Testis (tissue), 3 donors: Measurements from ENCODE around the gene STAP2. TPM values are rescaled to one million over a fixed set of nuclear protein-coding genes. Genes with fewer than 3 reads are reported as not detected.

Experiments
- DNase-seq: peaks from one replicate; pipeline ENCODE4 v3.0.0-alpha.2; 2019
- H3K27ac ChIP-seq, 2 donors: fragments of 200-600 bp; sonication (generic); one replicate each; pipeline ENCODE4 v1.5.1; 2019
- H3K27me3 ChIP-seq: fragments of 200-600 bp; sonication (generic); one replicate; pipeline ENCODE4 v1.5.1; 2019
- H3K36me3 ChIP-seq: fragments of 200-600 bp; sonication (generic); one replicate; pipeline ENCODE4 v1.5.1; 2017; ENCODE audit warnings: low read depth; ENCODE audit errors: missing control alignments
- H3K4me1 ChIP-seq: fragments of 200-600 bp; sonication (generic); one replicate; pipeline ENCODE4 v1.5.1; 2019
- H3K4me3 ChIP-seq, 2 donors: fragments of 200-600 bp; sonication (generic); one replicate each; pipeline ENCODE4 v1.5.1; 2017 to 2019
- H3K9me3 ChIP-seq: fragments of 200-600 bp; sonication (generic); one replicate; pipeline ENCODE4 v1.5.1; 2017
- CTCF ChIP-seq, 3 experiments: fragments of 450-650 bp in 2 of 3; fragments of 200-600 bp in 1 of 3; sonication (generic) in 1 of 3; IDR thresholded peaks; one replicate each; pipeline ENCODE4 v1.5.1; 2016 to 2019; ENCODE audit warnings: antibody characterized with exemption in 3 of 3, mild to moderate bottlenecking in 2 of 3, moderate library complexity in 1 of 3
- POLR2A ChIP-seq: fragments of 450-650 bp; IDR thresholded peaks from one replicate; pipeline ENCODE4 v1.6.1; 2017; ENCODE audit warnings: antibody characterized with exemption, mild to moderate bottlenecking, moderate library complexity
- WGBS, 2 donors: methylation state at CpG; one replicate each; pipeline ENCODE4 v1.1.5; 2018; 5-methylcytosine and 5-hydroxymethylcytosine counted together
- intact Hi-C: fragments of 100-400 bp; cut with DNase I; formaldehyde crosslinking; loops from one replicate; pipeline ENCODE4 v1.15.1; 2023; ENCODE audit warnings: low total_unique reads
- polyA plus RNA-seq: library from polyadenylated mRNA; stranded (reverse); fragments of 350-450 nt; fragmentation: Illumina TruSeq; extraction: RNeasy Lipid Tissue Mini Kit (QIAGEN cat#74804); gene quantifications from one replicate; pipeline ENCODE4 v1.2.3, GENCODE V29; 2014; ENCODE audit warnings: low read depth, low replicate concordance; ENCODE audit not compliant: insufficient read depth
- total RNA-seq, 2 donors: library from RNA; depleted of rRNA; stranded (reverse); fragments of >200 nt; gene quantifications; one replicate each; pipeline ENCODE4 v1.2.3, GENCODE V29; 2016

STAP2 gene
- total and polyA plus RNA-seq, 3 donors from 2014 or later = 5.3 to 6.4 (median 6.2) TPM

- H3K9me3 ChIP-seq = no peaks in the 10 kb centered on the region
- peaks cover 77% of the 10 kb centered on the region for H3K4me1 ChIP-seq
- TF ChIP-seq POLR2A = no peak
- H3K27me3 ChIP-seq = no peaks in the 10 kb centered on the region
- H3K4me3 ChIP-seq = no peak overlapping the region
- H3K27ac ChIP-seq = peak overlapping the region; percentile 9 to 73
- intact Hi-C loops = no loop called here
- 73 to 79% methylated on average over 3 to 8 of the region's 8 CpGs for WGBS, 2 donors
- H3K36me3 ChIP-seq = no peaks in the 10 kb centered on the region
- no peak for DNase-seq
Observed at GRCh38 chr19:4373013-4373367, 34.4 kb upstream of the STAP2 start.

DNA sequence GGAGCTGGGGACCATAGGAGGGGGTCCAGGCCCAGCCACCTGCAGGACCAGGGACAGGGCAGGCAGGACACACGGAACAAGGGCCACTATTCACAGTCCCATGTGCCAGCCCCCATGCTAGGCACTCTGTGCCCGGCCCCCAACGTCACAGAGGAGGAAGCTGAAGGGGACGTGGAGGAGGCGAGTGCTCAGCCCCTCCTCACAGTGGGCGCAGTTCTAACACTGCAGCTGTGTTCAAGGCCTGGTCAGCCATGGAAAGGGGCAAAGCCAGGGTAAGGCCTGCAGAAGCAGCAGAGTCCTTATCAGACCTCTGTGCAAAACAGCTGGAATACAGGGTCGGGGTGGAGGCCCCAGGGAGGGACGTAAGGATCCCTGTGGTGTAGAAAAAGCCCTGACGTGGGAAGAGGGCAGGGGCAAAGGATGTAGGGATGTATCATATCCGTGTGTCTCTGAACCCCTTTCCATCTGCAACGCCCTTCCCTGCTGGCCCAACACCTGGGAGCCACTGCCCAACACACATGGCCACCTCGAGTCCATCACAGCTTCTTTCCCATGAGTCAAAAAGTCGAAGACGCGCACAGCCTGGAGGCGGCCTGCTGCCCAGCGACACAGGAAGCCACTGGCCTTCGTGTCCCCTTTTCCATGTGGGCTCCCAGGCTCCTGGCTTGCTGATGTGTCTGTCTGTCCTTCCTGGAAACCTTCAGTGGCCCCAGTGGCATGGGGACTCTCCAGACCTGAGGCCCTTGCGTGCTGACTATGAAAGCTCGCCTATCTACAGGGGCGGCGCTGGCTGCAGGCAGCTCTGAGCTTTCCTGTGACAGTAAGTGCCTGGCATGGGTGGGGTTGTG lies 33.8 kb upstream of the STAP2 start:
- TF ChIP-seq CTCF (IDR thresholded peaks at IDR 0.05) (no peak), POLR2A (no peak)
- no peak for DNase-seq
- 74 to 84% methylated on average over 15 to 22 of the region's 22 CpGs for WGBS, 2 donors
- Histone ChIP-seq H3K27ac (peak overlapping the region in 1 of 2 donors; percentile 73), H3K27me3 (no peaks in the 10 kb centered on the region), H3K36me3 (no peaks in the 10 kb centered on the region), H3K4me1 (peaks cover 80% of the 10 kb centered on the region), H3K4me3 (no peak overlapping the region), H3K9me3 (no peaks in the 10 kb centered on the region)
- intact Hi-C loops = no loop called here

- H3K27ac ChIP-seq = no peak overlapping the region
- 57 to 78% methylated on average over 20 to 31 of the region's 31 CpGs for WGBS, 2 donors
- intact Hi-C loops = no loop called here
- DNase-seq = peak; percentile 43
- TF ChIP-seq CTCF (IDR thresholded peaks at IDR 0.05) (no peak), POLR2A (no peak)
- no peaks in the 10 kb centered on the region for H3K36me3 ChIP-seq
- H3K4me3 ChIP-seq = no peak overlapping the region
- H3K9me3 ChIP-seq = no peaks in the 10 kb centered on the region
- peaks cover 76% of the 10 kb centered on the region for H3K4me1 ChIP-seq
- H3K27me3 ChIP-seq = no peaks in the 10 kb centered on the region
Observed at GRCh38 chr19:4371247-4372164, 32.9 kb upstream of the STAP2 start.

DNA sequence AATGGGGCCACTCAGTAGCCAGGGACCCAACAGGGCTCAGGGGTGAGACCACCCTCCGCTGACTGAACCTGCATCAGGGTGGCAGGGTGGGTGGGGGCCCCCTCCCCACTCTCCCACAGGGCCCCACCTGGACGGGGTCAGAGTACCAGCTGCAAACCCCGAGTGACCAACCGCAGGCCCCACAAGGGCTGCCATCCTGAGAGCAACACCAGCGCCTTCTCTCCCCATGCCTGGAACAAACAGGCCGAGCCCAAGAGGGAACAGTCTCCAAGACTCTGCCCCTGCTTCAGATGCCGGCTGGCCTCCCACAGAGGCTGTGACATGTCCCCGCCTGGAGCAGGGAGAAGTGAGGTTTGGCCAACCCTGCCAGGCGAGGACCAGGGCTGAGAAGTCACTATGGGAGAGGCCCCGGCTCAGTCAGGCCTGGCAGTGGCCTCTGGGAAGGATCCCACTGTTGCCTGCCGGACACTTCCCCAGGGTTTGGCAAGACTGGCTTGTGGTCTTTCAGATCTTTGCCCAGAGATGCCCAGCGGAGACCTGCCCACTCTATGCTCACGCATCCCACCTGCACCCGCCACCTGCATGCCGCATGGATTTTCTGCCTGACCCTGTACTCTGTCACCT lies 31.9 kb upstream of the STAP2 start:
- TF ChIP-seq POLR2A (no peak), CTCF (IDR thresholded peaks at IDR 0.05) (no peak)
- Histone ChIP-seq H3K4me3 (no peak overlapping the region), H3K9me3 (no peaks in the 10 kb centered on the region), H3K4me1 (peaks cover 66% of the 10 kb centered on the region), H3K36me3 (no peaks in the 10 kb centered on the region), H3K27ac (no peak overlapping the region), H3K27me3 (no peaks in the 10 kb centered on the region)
- intact Hi-C loops = no loop called here
- WGBS, 2 donors = 84 to 92% methylated on average over 10 to 15 of the region's 15 CpGs
- DNase-seq = no peak

DNA sequence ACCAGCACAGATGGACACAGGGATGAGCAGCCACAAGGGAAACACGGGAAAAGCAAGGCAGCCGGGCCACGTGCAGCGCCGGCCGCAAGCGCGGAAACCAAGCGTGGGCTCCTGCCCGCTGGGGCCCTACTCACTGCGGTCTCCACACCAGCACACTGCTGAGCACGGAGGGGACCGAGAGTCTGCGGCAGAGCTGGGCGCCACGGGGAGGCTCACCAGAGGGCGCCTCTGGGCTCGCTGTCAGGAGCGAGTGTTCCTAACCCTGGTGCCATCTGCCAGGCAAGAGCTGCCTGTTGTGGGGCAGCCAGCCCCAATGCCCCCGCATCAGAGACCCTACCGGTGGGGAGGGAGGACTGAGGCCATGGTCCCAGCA lies 31.2 kb upstream of the STAP2 start:
- TF ChIP-seq POLR2A (no peak), CTCF (IDR thresholded peaks at IDR 0.05) (peak in 1 of 3 experiments; percentile 18)
- H3K4me3 ChIP-seq = no peak overlapping the region

More for the DNA sequence above, 31.2 kb upstream of the STAP2 start:
- Histone ChIP-seq H3K4me1 (peaks cover 59% of the 10 kb centered on the region), H3K9me3 (no peaks in the 10 kb centered on the region), H3K27ac (peak overlapping the region in 1 of 2 donors; percentile 50), H3K27me3 (no peaks in the 10 kb centered on the region), H3K36me3 (no peaks in the 10 kb centered on the region)
- peak; percentile 33 for DNase-seq
- intact Hi-C loops = no loop called here
- WGBS, 2 donors = 60% methylated on average over 21 of the region's 21 CpGs; no CpG with 5 or more reads in 1 of the 2 donors
